C4-2B (cell line): ENCODE results near the gene CREM.

Experiments
- ZFX ChIP-seq: fragments of 450-650 bp; IDR thresholded peaks from 2 replicates; pipeline ENCODE4 v1.6.1; 2017
- TF ChIP-seq, protein P1 (sequence below): fragments of 450-650 bp; conservative IDR thresholded peaks from 2 replicates; pipeline ENCODE4 v1.5.1; 2017; ENCODE audit warnings: mild to moderate bottlenecking

- TF ChIP-seq, protein P1, sequence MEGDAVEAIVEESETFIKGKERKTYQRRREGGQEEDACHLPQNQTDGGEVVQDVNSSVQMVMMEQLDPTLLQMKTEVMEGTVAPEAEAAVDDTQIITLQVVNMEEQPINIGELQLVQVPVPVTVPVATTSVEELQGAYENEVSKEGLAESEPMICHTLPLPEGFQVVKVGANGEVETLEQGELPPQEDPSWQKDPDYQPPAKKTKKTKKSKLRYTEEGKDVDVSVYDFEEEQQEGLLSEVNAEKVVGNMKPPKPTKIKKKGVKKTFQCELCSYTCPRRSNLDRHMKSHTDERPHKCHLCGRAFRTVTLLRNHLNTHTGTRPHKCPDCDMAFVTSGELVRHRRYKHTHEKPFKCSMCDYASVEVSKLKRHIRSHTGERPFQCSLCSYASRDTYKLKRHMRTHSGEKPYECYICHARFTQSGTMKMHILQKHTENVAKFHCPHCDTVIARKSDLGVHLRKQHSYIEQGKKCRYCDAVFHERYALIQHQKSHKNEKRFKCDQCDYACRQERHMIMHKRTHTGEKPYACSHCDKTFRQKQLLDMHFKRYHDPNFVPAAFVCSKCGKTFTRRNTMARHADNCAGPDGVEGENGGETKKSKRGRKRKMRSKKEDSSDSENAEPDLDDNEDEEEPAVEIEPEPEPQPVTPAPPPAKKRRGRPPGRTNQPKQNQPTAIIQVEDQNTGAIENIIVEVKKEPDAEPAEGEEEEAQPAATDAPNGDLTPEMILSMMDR = no peak
- no peak for TF ChIP-seq ZFX
Measured at GRCh38 chr10:35215107-35215506, 88.5 kb downstream of the CREM start.
